GF-D8 (cell line): ENCODE results near the gene STYK1.

ENCODE experiments used
- DNase-seq: peaks from one replicate; lab custom pipeline; 2025; lab: John Stamatoyannopoulos, UW

STYK1 gene

DNA sequence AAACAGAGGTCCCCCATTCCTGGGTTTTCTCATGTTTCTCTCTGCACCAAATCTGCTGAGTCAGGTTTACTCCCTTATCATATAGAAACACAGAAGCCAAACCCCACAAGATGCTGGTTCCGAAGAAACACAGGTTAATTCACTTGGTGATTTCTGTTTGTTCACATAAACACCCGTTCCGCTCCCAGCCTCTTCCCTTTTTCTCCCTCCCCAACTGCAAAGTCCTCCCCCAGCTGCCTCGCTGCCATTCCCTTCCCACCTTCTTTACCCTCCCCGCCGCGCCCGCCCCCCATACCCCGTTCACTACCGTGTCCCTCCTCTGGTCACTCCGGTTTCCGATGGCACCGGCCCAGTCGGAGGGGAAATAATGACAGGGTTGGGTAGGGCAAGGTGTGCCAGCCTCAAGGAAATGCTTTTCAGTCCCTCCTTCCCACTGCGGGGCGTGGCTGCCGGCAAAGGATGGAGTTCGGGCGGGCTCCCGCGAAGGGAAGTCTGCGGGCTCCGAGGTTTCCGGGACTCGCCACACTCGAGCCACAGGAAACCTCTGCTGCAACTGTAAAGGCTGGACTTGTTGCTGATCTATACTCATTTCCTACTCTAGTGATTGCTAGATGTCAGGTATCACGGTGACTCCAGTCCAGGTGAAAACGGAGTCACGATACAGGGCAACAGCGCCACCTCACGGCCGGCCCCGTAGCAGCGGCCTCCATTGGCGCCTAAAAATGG lies at the start of gene STYK1:
Gene STYK1, minus strand, starts transcription at position 394 of the 726 bp plus-strand sequence. CDS start 39,434 bp downstream, outside the sequence.
- DNase-seq: peak; percentile 47

DNA sequence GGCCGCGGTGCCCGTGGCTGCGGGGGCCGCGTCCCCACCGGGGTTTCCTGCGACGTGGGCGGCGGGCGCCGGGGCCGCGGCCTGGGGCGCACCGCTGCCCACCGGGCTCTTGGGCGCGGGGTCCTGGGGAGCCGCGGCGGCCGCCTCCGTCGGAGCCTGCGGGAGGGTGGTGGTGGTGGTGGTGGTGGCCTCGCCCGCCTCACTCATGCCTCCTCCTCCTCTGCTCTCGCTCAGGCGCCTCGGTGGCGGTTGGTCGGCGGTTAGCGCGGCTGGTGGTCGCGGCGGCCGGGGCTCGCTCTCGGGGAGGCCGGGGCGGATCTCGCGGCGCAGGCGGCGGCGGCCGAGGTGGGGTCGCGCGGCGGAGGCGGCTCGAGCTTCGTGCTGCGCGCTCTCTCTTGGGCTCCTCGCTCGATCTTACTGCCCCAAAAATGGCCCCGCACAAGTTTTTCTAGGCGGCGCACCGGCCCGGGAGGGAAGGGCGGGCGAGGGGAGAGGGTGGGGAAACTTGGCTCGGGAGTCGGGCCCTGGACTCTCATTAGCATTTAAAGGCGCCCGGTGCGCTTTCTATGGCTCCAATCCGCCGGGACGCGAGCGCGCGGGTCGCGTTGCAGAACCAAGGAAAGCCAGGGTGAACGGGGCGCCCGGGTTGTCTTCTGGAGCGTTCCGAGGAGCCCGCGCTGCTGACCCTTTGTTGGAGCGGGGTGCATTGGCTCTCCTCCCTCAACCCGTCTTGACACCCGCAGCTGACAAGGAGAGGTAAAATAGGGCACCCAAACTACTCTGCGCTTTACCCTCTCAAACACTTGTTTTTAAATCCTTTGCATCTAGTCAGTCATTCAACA lies 49.3 kb upstream of the STYK1 start, which contains the start of gene YBX3:
Gene YBX3, minus strand, starts transcription at position 419 of the 842 bp plus-strand sequence. Its CDS starts 212 bp downstream, at position 207.
- DNase-seq: no peak

DNA sequence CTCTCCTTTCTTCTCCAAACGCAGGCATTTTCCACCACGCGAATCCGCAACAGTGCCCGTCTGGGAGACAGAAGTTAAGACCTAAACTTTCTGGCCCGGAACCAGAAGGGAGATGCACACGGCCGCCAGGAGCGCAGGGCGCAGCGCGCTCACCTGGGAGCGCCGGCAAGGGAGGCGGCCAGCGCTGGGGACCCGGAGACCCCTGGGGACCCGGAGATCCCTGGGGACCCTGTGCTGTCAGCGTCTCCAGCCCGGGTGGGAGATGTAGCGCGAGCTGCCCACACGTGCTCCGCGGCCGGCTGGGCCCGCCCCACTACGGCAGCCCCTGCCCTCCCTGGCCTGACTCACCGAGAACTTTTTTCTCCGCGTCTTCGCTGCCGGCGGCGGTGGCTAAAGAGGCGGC lies 48.7 kb upstream of the STYK1 start:
- DNase-seq: no peak

- peak; percentile 54 for DNase-seq
Measured at GRCh38 chr12:10721651-10722501, 48.0 kb upstream of the STYK1 start.

GRCh38 chr12:10720974-10721650 lies 47.3 kb upstream of the STYK1 start:
- DNase-seq: no peak

DNA sequence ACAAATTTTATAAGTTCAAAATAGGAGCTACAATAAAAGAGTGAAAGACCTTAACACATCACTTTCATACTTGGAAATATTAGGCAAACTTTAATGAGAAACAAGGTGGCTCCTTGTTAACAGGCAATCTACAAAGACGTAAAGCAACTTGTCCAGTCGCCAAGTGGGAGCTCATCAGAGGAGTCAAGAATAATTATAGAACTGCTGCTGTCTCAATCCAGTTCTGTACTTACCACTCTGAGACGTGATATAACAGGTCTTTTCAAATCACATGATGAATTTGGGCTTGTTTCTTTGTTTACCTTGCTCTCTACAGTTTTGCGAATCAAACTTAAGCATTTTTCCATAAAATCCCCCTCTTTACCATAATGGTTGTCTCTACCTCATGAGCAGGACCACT lies 45.6 kb upstream of the STYK1 start:
- DNase-seq: no peak

GRCh38 chr12:10718279-10718821 lies 44.5 kb upstream of the STYK1 start:
- no peak for DNase-seq

DNA sequence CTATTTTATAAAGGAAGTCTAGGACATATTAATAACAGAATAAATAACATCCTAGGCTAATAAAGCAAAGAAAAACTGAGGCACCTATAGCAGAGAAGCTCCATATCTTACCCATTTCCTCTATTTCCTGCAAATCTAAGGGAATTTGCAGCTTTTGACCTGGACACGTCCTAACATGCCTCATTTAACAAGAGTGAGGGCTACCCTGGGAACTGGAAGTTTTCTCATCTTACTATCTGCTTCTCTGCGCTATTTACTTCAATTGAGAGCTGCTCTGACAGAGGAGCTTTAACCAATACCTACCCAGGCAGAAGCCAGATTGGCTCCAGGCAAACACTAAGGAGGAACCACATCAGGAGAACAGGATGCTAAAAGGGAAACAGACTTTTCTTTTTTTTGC lies 43.6 kb upstream of the STYK1 start:
- no peak for DNase-seq

- no peak for DNase-seq
Measured at GRCh38 chr12:10716704-10717315, 43.0 kb upstream of the STYK1 start.

DNA sequence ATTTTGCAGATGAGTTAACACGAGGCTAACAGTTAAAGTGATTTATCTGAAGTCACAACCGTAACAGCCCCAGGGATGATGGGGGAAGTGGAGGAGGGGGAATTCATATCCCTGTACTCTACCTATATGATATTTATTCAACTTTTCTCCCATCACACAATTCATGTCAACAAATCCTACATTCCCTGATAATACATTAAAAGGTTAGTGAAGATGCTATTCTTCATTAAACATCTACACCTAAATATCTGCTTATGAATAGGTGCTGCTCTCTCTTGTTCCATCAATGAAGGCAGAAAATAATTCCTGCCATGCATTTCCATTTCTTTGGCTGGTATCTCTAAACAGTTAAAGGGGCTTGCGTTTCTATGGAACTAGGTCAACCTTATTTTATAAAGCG lies 42.4 kb upstream of the STYK1 start:
- DNase-seq: no peak

- DNase-seq: no peak
Measured at GRCh38 chr12:10715491-10715890, 41.6 kb upstream of the STYK1 start.

DNA sequence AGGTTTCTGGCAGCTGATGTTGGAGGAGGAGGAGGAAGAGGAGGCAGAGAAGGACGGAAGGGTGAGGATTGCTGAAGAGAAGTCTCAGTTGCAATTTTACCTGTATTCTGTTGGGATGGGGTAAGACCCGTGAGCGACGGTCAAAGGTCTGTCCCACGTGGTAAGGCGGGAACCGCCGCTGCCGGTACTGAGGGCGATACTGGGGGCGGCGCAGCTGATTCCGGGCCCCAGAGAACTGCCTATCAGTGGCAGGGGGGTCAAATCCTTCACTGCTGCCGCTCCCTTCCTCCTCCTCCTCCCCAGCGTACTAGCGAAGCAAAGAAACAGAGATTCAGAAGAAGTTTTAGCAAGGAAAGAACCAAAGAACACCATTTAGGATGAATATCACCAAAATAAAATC lies 36.0 kb upstream of the STYK1 start:
- no peak for DNase-seq

- no peak for DNase-seq
Measured at GRCh38 chr12:10708862-10709261, 35.0 kb upstream of the STYK1 start.

GRCh38 chr12:10705655-10706054 lies 31.8 kb upstream of the STYK1 start:
- no peak for DNase-seq

DNA sequence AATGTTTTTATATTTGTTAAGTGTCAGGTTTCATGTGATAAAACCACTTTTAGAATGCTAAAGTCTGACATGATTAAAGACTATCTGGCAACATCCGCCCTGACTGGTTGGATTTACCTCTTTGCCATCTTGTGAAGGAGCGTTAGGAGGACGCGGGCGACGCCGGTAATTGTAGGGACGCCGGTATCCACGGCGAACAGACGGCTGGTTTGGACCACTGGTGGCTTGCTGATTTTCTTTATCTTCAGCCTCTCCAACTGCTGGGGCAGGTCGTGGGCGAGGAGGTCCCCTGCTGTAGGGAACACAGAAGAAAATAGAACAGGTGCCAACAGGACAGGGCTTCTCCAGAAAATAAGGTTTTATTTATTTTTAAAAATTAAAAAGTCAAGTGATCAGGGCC lies 28.0 kb upstream of the STYK1 start:
- DNase-seq: no peak

DNA sequence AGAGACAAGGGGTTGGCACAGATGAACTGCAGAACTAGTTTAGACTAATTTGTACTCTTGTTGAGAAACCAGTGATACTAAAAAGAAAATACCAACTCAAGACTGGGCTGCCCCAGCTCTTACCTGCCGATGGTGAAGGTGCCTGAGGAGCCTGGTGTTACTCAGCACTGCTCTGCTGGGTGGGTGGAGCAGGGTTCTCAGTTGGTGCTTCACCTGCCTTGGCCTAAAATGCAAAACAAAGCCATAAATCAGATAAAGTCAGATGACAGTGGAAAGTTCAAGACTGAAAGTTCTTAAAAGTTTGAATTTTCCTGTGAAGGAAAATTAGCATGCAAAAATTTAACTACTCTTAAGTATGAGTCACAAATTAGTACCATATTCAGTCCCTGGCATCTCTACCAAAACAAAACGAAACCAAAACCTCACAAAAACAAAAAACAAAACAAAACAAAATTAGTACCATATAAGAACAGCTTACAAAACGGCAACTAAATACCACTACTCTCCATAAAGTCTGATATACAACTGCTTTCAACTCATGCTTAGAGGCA lies 27.4 kb upstream of the STYK1 start:
- DNase-seq: no peak

GRCh38 chr12:10700581-10700980 lies 26.7 kb upstream of the STYK1 start:
- no peak for DNase-seq

- no peak for DNase-seq
Measured at GRCh38 chr12:10697862-10698261, 24.0 kb upstream of the STYK1 start.

DNA sequence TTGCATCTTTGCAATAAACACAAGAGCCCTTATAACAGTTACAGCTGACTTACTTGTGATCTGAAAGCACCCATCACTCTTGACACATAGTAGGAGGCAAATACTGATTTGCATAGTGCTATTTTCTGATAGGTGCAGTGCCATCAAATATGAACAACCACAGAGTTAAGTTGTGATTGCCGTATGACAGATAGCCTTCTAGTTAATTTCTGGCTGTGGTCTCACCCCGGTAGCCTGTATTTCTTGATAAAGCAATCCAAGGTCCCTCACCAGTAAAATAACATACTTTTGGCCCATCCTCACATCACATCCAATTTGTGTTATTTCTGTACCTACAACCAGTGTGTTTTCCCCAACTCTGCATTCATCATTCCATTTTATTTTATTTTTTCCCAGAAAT lies 23.3 kb upstream of the STYK1 start:
- no peak for DNase-seq

- DNase-seq: no peak
Measured at GRCh38 chr12:10690906-10691305, 17.1 kb upstream of the STYK1 start.

DNA sequence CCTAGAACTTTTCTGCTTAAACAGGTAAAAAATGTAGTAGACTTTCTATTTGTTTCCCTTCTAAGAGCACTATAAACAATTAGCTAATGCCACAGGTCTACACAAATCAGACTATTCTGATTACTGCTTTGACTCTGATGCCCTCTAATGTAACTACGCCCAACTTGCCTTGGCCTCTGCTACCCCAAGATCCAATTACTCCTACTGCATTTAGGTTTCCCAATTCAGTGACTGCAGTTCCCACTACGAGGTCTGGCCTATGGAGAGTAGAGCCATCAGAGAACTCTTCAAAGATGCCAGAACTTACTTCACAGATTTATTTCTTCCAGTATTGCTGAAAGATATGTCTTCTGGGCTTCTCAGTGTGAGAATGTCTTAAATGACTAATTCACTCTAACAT lies 15.3 kb upstream of the STYK1 start:
- DNase-seq: no peak
